ENCODE results near the gene SYT14. TPM values are rescaled to one million over a fixed set of nuclear protein-coding genes. Genes with fewer than 3 reads are reported as not detected.

SYT14 gene
- total RNA-seq, 1 experiment from 2014 or later, result 0.07 TPM

GRCh38 chr1:209956116-209956515, 18.1 kb downstream of the SYT14 start:
- BruUV-seq (replicated peaks), result no TSS peak
- ChIA-PET POLR2A (no interaction called here), RAD21 (ENCODE audit: low non-redundant PET in 1 of 2, low total read pairs in 2 of 2, uncharacterized antibody in 2 of 2, unreplicated experiment in 2 of 2) (no interaction called here), CTCF (no interaction called here)
- DNase-seq (ENCODE audit: low read depth, low spot score), result no peak
- ATAC-seq, result no peak
- Histone ChIP-seq H3K9ac (ENCODE audit: low read length) (no peak overlapping the region), H2AFZ (ENCODE audit: low read depth, low read length, poor library complexity, severe bottlenecking) (no peak overlapping the region), H3K36me3 (ENCODE audit: control insufficient read depth in 1 of 2, insufficient read depth in 2 of 2, low read length in 2 of 2) (no peaks in the 10 kb centered on the region), H3K9me3 (ENCODE audit: control insufficient read depth in 1 of 2, insufficient read depth in 1 of 2, low read depth in 1 of 2, low read length in 2 of 2) (no peaks in the 10 kb centered on the region), H3K27ac (ENCODE audit: low read depth, low read length) (no peak overlapping the region), H3K9me2 (ENCODE audit: insufficient read depth) (no peaks in the 10 kb centered on the region), H3K4me3 (replicated peaks in 1 of 2; ENCODE audit: low read depth in 1 of 2, low read length in 2 of 2) (no peak overlapping the region), H3K27me3 (ENCODE audit: insufficient read depth, low read length) (peaks cover 64% of the 10 kb centered on the region), H4K20me1 (ENCODE audit: insufficient read depth) (no peaks in the 10 kb centered on the region), H3K4me1 (ENCODE audit: control insufficient read depth in 1 of 2, insufficient read depth in 2 of 2, low read length in 2 of 2) (no peaks in the 10 kb centered on the region), H3K4me2 (ENCODE audit: low read length) (no peak overlapping the region), H3K79me2 (ENCODE audit: insufficient read depth, low read length) (no peaks in the 10 kb centered on the region)
- intact Hi-C loops (cut with micrococcal nuclease), result no loop called here
- TF ChIP-seq TCF7L2 (IDR thresholded peaks at IDR 0.05; ENCODE audit: borderline replicate concordance, extremely low read depth, insufficient read depth, insufficient read length) (no peak), FOSL1 (IDR thresholded peaks at IDR 0.05; ENCODE audit: low read depth) (no peak), CBX3 (IDR thresholded peaks at IDR 0.05; ENCODE audit: low read depth) (no peak), EGR1 (IDR thresholded peaks at IDR 0.05; ENCODE audit: low read depth) (no peak), SIN3A (IDR thresholded peaks at IDR 0.05; ENCODE audit: low read depth) (no peak), ZFX (IDR thresholded peaks at IDR 0.05) (no peak), POLR2A (IDR thresholded peaks at IDR 0.05; ENCODE audit: borderline replicate concordance, extremely low read depth, insufficient read depth, insufficient read length) (no peak), ZNF274 (IDR thresholded peaks at IDR 0.05; ENCODE audit: low read depth, low read length) (no peak), ZBTB33 (IDR thresholded peaks at IDR 0.05; ENCODE audit: extremely low read depth, insufficient replicate concordance, low read length) (no peak), SP1 (IDR thresholded peaks at IDR 0.05; ENCODE audit: low read depth) (no peak), REST (IDR thresholded peaks at IDR 0.05; ENCODE audit: low read depth) (no peak), CEBPB (IDR thresholded peaks at IDR 0.05; ENCODE audit: low read depth) (no peak), MAX (IDR thresholded peaks at IDR 0.05) (no peak), YY1 (IDR thresholded peaks at IDR 0.05; ENCODE audit: extremely low read depth, insufficient replicate concordance, low read depth, low read length) (no peak), ATF3 (IDR thresholded peaks at IDR 0.05) (no peak), POLR2AphosphoS5 (IDR thresholded peaks at IDR 0.05; ENCODE audit: low read depth, low read length) (no peak)

All from HCT116 (cell line).